Measurements from ENCODE around the gene CROCC2.

DNA sequence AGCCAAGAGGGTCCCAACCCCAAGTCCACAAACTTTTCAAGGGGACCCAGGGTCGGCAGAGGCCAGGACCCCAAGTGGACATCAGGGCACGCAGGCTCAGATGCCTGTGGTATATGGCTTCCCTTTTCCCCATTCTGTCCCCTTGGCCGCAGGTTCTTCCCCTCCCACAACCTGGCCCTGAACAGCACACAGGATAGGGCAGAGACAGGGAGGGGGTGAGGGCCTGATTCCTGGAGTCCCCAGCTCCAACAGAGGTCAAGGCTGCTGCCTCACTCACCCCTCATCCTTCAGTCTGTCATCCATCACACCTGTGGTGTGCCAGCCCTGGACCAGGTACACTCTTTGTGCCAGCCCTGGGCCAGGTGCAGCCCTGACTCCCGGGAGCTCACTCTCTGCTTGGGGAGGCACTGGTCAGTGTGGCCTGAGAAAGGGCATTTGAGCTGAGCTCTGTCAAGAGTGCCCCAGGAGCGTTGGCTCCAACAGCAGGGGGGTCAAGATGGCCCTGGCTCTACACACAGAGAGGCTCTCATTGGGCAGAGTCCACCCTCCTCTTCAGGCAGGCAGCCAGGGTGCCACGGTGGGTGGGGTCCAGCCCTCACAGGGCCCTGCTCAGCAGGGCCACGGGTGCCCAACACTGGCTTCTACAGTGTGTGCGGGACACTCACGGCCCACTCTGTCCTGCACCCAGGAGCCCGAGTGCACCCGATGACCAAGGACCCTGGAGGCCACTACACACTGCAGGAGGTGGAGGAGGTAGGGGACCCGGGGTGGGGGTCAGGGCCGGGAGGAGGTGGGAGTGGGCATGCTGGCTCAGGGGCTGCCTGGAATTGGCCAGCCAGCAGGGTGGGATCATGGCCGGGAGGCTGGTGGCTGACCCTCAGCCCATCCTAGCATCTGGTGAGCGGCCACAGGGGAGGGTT, 35.9 kb upstream of the CROCC2 start:
- TF ChIP-seq, protein P1, sequence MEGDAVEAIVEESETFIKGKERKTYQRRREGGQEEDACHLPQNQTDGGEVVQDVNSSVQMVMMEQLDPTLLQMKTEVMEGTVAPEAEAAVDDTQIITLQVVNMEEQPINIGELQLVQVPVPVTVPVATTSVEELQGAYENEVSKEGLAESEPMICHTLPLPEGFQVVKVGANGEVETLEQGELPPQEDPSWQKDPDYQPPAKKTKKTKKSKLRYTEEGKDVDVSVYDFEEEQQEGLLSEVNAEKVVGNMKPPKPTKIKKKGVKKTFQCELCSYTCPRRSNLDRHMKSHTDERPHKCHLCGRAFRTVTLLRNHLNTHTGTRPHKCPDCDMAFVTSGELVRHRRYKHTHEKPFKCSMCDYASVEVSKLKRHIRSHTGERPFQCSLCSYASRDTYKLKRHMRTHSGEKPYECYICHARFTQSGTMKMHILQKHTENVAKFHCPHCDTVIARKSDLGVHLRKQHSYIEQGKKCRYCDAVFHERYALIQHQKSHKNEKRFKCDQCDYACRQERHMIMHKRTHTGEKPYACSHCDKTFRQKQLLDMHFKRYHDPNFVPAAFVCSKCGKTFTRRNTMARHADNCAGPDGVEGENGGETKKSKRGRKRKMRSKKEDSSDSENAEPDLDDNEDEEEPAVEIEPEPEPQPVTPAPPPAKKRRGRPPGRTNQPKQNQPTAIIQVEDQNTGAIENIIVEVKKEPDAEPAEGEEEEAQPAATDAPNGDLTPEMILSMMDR (conservative IDR thresholded peaks at IDR 0.05), result no peak
- TF ChIP-seq ZFX (IDR thresholded peaks at IDR 0.05), result no peak
